Fibroblast of villous mesenchyme (primary cell): Measurements from ENCODE around the gene ZC3H7A. TPM values are rescaled to one million over a fixed set of nuclear protein-coding genes. Genes with fewer than 3 reads are reported as not detected.

Experiments
- DNase-seq: peaks from one replicate; pipeline ENCODE4 v3.0.0-alpha.2; 2010; ENCODE audit warnings: low read depth
- H3K4me3 ChIP-seq: 2 replicates; pipeline ENCODE4 v1.5.1; 2011; ENCODE audit warnings: low read depth, mild to moderate bottlenecking, low read length
- CTCF ChIP-seq: IDR thresholded peaks from 2 replicates; pipeline ENCODE4 v1.5.1; 2012; ENCODE audit warnings: low read depth, mild to moderate bottlenecking, low read length; ENCODE audit not compliant: insufficient read depth
- total RNA-seq: library from RNA; depleted of rRNA; stranded (reverse); fragments of >200 nt; gene quantifications from 2 replicates; pipeline ENCODE4 v1.2.3, GENCODE V29; 2012

ZC3H7A gene
- total RNA-seq, 1 donor: 59.2 TPM

GRCh38 chr16:11755022-11755760, 41.9 kb downstream of the ZC3H7A start:
- TF ChIP-seq CTCF: no peak
- H3K4me3 ChIP-seq: no peak overlapping the region
- DNase-seq: no peak

- no peak for DNase-seq
- TF ChIP-seq CTCF: no peak
Observed at GRCh38 chr16:11752856-11753255, 44.2 kb downstream of the ZC3H7A start.

GRCh38 chr16:11750056-11750455, 47.0 kb downstream of the ZC3H7A start:
- no peak for DNase-seq
- no peak overlapping the region for H3K4me3 ChIP-seq
- TF ChIP-seq CTCF: no peak

More at GRCh38 chr16:11752856-11753255, 44.2 kb downstream of the ZC3H7A start:
- H3K4me3 ChIP-seq: no peak overlapping the region

- no peak for TF ChIP-seq CTCF
- no peak overlapping the region for H3K4me3 ChIP-seq
- no peak for DNase-seq
Observed at GRCh38 chr16:11748404-11749254, 48.4 kb downstream of the ZC3H7A start.

- no peak for DNase-seq
- H3K4me3 ChIP-seq: no peak overlapping the region
- TF ChIP-seq CTCF: no peak
Observed at GRCh38 chr16:11747949-11748403, 49.1 kb downstream of the ZC3H7A start.

GRCh38 chr16:11744075-11744470, 53.0 kb downstream of the ZC3H7A start:
- TF ChIP-seq CTCF: no peak
- no peak overlapping the region for H3K4me3 ChIP-seq
- no peak for DNase-seq
